ENCODE measurements around the gene LENG8.
"Not testable (repeated sequence)": the region's sequence is repeated elsewhere in the genome, so short reads cannot be mapped to it uniquely, and the experiment has no call there.

DNA sequence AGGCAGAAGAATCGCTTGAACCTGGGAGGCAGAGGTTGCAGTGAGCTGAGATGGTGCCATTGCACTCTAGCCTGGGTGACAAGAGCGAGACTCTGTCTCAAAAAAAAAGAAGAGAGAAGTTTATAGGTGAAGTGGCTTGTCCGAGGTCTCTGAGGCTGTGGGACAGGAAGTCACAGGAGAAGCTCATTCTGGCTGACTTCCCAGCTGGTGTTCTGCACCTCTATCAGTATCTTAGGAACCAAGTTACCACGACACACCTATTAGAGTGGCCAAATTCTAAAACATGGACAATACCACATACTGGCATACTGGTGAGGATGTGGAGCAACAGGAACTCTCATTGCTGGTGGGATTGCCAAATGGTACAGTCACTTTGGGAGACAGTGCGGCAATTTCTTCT lies 46.3 kb downstream of the LENG8 start:
- TF ChIP-seq CTCF, EZH2 (IDR thresholded peaks at IDR 0.05): not testable (repeated sequence)
